Brain pericyte (primary cell): ENCODE results near the gene ZNF225.
A peak's percentile ranks its signal among the peaks of the same experiment; 100 is the strongest.
"Not testable (repeated sequence)": the region's sequence is repeated elsewhere in the genome, so short reads cannot be mapped to it uniquely, and the experiment has no call there.

ENCODE experiments used
- DNase-seq: peaks from one replicate; pipeline ENCODE4 v3.0.0-alpha.2; 2012; ENCODE audit warnings: low read depth, low spot score

ZNF225 gene

GRCh38 chr19:44156475-44156874 lies 43.3 kb downstream of the ZNF225 start:
- DNase-seq: no peak

GRCh38 chr19:44163789-44164188 lies 50.6 kb downstream of the ZNF225 start:
- DNase-seq: no peak

- DNase-seq: no peak
These were observed 51.1 kb downstream of the ZNF225 start for GRCh38 chr19:44164327-44164672.

GRCh38 chr19:44164673-44165512 lies 51.7 kb downstream of the ZNF225 start, which contains the start of gene ZNF226:
ZNF226 (plus strand) TSS chr19:44165100; CDS start chr19:44170081, 4,981 bp downstream.
- peak; percentile 96 for DNase-seq

- DNase-seq: not testable (repeated sequence)
These were observed 57.5 kb downstream of the ZNF225 start for GRCh38 chr19:44170660-44171059.

- no peak for DNase-seq
These were observed 63.4 kb downstream of the ZNF225 start for GRCh38 chr19:44176590-44176989.

- DNase-seq: no peak
These were observed 67.8 kb downstream of the ZNF225 start for GRCh38 chr19:44180968-44181367.

- no peak for DNase-seq
These were observed 68.9 kb downstream of the ZNF225 start for GRCh38 chr19:44182145-44182544.
